Measurements from ENCODE around the gene SLC16A6.
A peak's percentile ranks its signal among the peaks of the same experiment; 100 is the strongest.

SLC16A6 gene

DNA sequence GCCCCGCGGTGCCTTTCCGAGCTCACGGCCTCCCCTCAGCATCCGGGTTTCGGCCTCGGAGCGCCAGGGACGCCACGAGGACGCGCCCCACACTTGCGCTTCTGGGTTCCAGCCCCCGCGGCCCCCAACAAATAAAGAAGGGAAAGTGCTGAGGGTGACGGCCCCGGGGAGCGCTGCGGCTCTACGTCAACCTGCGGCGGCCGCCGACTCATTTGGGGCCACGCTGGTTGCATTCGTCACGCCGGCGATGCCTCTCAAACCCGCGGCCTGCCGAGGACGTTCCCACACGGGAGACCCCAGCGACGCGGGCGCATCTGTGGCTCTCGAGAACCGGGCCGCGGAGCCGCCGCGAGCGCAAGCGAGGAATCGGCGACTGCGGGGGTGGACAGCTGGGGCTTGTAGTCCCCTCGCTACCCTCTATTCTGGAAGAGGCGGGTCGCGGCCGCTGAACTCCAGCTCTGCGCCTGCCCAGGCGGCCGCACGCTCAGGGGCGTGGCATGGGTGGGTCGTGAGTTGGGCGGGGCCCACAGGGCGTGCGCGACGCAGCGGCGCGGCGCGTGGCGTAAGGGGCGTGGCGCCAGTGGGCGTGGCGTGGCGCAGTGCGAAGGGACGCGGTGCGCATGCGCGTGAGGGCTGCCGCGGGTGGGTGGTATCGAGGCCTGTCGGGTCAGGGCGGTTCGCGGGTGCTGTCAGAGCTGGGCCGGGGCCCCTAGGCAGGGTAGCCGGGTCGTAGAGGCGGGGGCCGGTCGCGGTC lies 43.3 kb downstream of the SLC16A6 start, which contains the start of gene AMZ2:
AMZ2 (plus strand) TSS at position 599 of the 754 bp plus-strand sequence. CDS start 2,145 bp downstream, outside the sequence.
- no peaks in the 10 kb centered on the region for H3K27me3 ChIP-seq (ENCODE audit: insufficient read depth, poor library complexity, severe bottlenecking)
- peaks cover 25% of the 10 kb centered on the region for H3K36me3 ChIP-seq (ENCODE audit: low read depth)
- H3K9me3 ChIP-seq (ENCODE audit: severe bottlenecking) = no peaks in the 10 kb centered on the region
- peak within 1 kb of the TSS; percentile 57 for H3K27ac ChIP-seq (ENCODE audit: poor library complexity, severe bottlenecking)
- H3K4me1 ChIP-seq (ENCODE audit: insufficient read depth, poor library complexity, severe bottlenecking) = peaks cover 4% of the 10 kb centered on the region
- DNase-seq (ENCODE audit: low spot score) = peak; percentile 88
- peak; percentile 97 for ATAC-seq (ENCODE audit: low read depth)
- TF ChIP-seq, protein P1, sequence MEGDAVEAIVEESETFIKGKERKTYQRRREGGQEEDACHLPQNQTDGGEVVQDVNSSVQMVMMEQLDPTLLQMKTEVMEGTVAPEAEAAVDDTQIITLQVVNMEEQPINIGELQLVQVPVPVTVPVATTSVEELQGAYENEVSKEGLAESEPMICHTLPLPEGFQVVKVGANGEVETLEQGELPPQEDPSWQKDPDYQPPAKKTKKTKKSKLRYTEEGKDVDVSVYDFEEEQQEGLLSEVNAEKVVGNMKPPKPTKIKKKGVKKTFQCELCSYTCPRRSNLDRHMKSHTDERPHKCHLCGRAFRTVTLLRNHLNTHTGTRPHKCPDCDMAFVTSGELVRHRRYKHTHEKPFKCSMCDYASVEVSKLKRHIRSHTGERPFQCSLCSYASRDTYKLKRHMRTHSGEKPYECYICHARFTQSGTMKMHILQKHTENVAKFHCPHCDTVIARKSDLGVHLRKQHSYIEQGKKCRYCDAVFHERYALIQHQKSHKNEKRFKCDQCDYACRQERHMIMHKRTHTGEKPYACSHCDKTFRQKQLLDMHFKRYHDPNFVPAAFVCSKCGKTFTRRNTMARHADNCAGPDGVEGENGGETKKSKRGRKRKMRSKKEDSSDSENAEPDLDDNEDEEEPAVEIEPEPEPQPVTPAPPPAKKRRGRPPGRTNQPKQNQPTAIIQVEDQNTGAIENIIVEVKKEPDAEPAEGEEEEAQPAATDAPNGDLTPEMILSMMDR (IDR thresholded peaks at IDR 0.05; ENCODE audit: poor library complexity, severe bottlenecking) = no peak
- peak within 1 kb of the TSS; percentile 77 for H3K4me3 ChIP-seq (ENCODE audit: severe bottlenecking)

DNA sequence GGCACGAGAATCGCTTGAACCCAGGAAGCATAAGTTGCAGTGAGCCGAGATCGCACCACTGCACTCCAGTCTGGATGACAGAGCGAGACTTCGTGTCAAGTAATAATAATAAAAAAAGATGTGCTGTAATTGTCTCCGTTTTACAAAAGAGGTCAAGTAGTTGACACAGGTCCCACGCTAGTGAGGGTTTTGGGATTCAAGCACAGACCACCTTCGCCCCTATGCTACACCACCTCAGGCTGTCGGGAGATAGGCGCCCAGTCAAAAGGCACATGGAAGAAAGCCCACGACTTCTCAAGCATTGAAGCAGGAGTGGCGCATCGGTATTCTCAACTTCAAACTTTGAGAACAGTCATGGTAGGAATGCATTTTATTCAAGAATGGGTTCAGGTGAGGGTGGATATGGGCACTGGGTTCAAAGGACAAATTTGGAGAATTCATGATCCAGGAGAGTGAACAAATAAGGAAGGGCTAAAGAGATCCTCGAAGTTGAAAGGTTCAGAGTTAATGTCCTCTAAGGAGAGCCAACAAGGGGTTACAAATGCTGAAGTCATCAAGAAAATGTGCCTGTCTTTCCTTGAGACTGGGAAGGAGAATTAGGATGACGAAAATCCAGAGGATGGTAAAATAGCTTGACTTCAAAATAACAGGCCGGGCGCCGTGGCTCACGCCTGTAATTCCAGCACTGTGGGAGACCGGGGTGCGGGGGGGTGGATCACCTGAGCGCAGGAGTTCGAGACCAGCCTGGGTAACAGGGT lies 44.5 kb downstream of the SLC16A6 start:
- H3K27ac ChIP-seq (ENCODE audit: poor library complexity, severe bottlenecking) = no peak overlapping the region
- ATAC-seq (ENCODE audit: low read depth) (no peak), DNase-seq (ENCODE audit: low spot score) (no peak)
- H3K9me3 ChIP-seq (ENCODE audit: severe bottlenecking) = no peaks in the 10 kb centered on the region
- no peaks in the 10 kb centered on the region for H3K27me3 ChIP-seq (ENCODE audit: insufficient read depth, poor library complexity, severe bottlenecking)
- TF ChIP-seq, protein P1 (IDR thresholded peaks at IDR 0.05; ENCODE audit: poor library complexity, severe bottlenecking) = no peak
- no peak overlapping the region for H3K4me3 ChIP-seq (ENCODE audit: severe bottlenecking)
- peaks cover 16% of the 10 kb centered on the region for H3K36me3 ChIP-seq (ENCODE audit: low read depth)
- peaks cover 4% of the 10 kb centered on the region for H3K4me1 ChIP-seq (ENCODE audit: insufficient read depth, poor library complexity, severe bottlenecking)

DNA sequence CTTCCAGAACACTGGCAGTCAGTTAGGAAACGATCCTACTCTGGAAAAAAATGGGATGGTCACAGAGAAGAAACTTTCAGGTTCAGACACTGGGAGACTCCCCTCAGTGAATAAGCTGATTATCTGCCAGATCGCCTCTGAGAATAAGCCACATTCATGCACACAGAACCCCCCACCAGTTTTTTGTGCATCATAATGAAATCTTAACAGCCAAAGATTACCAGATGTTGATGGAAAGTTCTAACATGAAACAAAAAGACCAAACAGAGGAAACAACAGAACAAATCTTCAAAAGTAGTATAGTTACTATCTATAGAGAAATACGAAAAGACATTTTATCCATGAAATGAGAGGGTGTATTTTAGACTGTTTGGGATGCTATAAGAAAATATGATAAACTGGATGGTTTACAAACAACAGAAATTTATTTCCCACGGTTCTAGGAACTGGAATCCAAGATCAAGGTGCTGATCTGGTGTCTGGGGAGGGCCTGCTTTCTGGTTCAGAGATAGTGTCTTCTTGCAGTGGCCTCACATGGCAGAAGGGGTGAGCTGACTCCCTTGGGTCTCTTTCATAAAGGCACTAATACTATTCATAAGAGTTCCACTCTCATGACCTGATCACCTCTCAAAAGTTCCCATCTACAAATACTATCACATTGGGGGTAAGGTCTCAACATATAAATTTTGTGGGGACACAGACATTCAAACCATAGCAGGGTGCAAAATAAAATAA lies 51.1 kb downstream of the SLC16A6 start:
- H3K4me3 ChIP-seq (ENCODE audit: severe bottlenecking) = no peak overlapping the region
- no peaks in the 10 kb centered on the region for H3K9me3 ChIP-seq (ENCODE audit: severe bottlenecking)
- H3K27me3 ChIP-seq (ENCODE audit: insufficient read depth, poor library complexity, severe bottlenecking) = no peaks in the 10 kb centered on the region
- no peaks in the 10 kb centered on the region for H3K4me1 ChIP-seq (ENCODE audit: insufficient read depth, poor library complexity, severe bottlenecking)
- TF ChIP-seq, protein P1 (IDR thresholded peaks at IDR 0.05; ENCODE audit: poor library complexity, severe bottlenecking) = no peak
- ATAC-seq (ENCODE audit: low read depth) = no peak
- no peaks in the 10 kb centered on the region for H3K36me3 ChIP-seq (ENCODE audit: low read depth)
- H3K27ac ChIP-seq (ENCODE audit: poor library complexity, severe bottlenecking) = no peak overlapping the region
- no peak for DNase-seq (ENCODE audit: low spot score)

DNA sequence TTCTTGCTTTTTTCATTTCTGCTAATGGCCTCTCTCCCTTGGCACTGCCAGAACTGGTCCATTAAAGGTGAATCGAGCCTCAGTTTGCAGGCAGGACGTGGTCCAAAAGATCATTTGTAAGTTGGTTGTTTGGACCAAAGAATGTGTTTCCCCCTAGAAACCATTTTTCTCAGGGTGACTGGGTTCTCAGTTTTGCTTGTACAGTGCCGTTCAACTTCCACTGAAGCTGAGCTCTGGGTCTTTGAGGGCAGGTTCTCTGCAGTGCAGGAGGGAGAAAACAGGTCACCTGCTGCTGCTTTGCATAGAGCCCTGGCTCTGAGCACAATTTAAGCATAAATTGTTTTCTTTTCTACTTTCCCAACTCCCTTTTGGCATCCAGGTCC lies 52.1 kb downstream of the SLC16A6 start:
- ATAC-seq (ENCODE audit: low read depth) = no peak
- no peaks in the 10 kb centered on the region for H3K27me3 ChIP-seq (ENCODE audit: insufficient read depth, poor library complexity, severe bottlenecking)
- no peaks in the 10 kb centered on the region for H3K4me1 ChIP-seq (ENCODE audit: insufficient read depth, poor library complexity, severe bottlenecking)
- no peak overlapping the region for H3K27ac ChIP-seq (ENCODE audit: poor library complexity, severe bottlenecking)
- DNase-seq (ENCODE audit: low spot score) = no peak
- TF ChIP-seq, protein P1 (IDR thresholded peaks at IDR 0.05; ENCODE audit: poor library complexity, severe bottlenecking) = no peak
- H3K9me3 ChIP-seq (ENCODE audit: severe bottlenecking) = no peaks in the 10 kb centered on the region
- H3K36me3 ChIP-seq (ENCODE audit: low read depth) = no peaks in the 10 kb centered on the region
- H3K4me3 ChIP-seq (ENCODE audit: severe bottlenecking) = no peak overlapping the region

Measured in RWPE2 (cell line).